Stomach (tissue), 4 donors: ENCODE results near the gene ERC1.

Source experiments
- CTCF ChIP-seq, 7 experiments: fragments of 450-650 bp in 4 of 7; fragments of 200-600 bp in 3 of 7; sonication (generic) in 3 of 7; IDR thresholded peaks; one replicate each; pipeline ENCODE4 v1.5.1; 2016 to 2019; ENCODE audit warnings: antibody characterized with exemption in 7 of 7, control low read depth in 2 of 7, mild to moderate bottlenecking in 1 of 7
- POLR2A ChIP-seq, 4 donors: fragments of 450-650 bp; IDR thresholded peaks; one replicate each; pipeline ENCODE4 v1.6.1; 2016; ENCODE audit warnings: antibody characterized with exemption in 4 of 4, control low read depth in 2 of 4, mild to moderate bottlenecking in 1 of 4, moderate library complexity in 1 of 4
- POLR2AphosphoS5 ChIP-seq, 3 donors: sonication (generic); formaldehyde crosslinking; IDR thresholded peaks; one replicate each; pipeline ENCODE4 v1.6.1; 2016; ENCODE audit warnings: antibody characterized with exemption in 3 of 3

GRCh38 chr12:1369938-1370500 lies 379.0 kb downstream of the ERC1 start:
- TF ChIP-seq CTCF (IDR thresholded peaks at IDR 0.05) (no peak), POLR2A (IDR thresholded peaks at IDR 0.05) (no peak), POLR2AphosphoS5 (IDR thresholded peaks at IDR 0.05) (no peak)
